ENCODE measurements around the gene HOXC6.

The HOXC6 gene

DNA sequence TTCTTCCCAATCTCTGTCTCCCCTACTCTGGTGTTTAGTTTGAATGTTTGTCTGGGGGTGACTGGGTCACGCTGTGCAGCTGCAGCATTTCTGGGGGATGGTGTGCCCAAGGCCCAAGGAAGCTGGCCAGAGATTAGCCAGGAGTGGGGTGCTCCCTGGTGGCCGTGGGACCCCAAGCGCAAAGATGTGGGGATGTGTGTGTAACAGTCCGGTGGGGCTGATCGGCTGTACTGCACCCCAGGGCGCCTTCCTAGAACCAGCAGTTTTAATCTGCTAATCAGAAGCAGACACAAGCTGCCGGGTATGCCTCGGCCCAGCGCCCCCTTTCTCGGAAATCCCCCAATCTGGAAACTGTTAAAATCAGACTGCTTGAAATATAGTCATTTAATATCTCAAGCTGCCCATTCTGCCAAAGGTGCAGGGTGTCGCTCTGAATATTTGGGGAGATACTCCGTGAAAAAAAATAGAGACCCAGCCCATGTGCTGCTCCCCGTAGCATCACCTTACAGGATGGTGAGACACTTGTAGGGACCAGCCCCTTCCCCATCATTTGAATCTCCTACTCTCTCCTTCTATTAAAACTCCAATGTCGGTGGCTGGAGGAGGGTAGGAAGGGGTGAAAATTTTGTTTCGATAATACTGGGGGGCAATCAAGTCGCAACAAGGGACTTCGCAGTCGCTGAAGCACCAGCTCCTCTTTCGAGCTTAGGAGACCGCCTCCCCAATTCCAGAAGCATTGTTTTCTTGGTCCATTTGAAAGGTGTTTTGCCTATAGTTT lies 24.0 kb upstream of the HOXC6 start:
- H3K4me1 ChIP-seq (ENCODE audit: control insufficient read depth, insufficient read depth, low read length): peaks cover 32% of the 10 kb centered on the region
- no peak overlapping the region for H3K27ac ChIP-seq (ENCODE audit: extremely low read depth, low read depth, low read length)
- H3K9me3 ChIP-seq (ENCODE audit: control insufficient read depth, insufficient read depth, low read depth, low read length): no peaks in the 10 kb centered on the region
- TF ChIP-seq ZBTB10 (tag by site-specific recombination; IDR thresholded peaks at IDR 0.05) (0 out of 2 replicates have a peak, but pooled peaks have one; percentile 24), ZNF366 (tag by site-specific recombination; conservative IDR thresholded peaks at IDR 0.05) (peak; percentile 39; the same call in 1 of the 2 replicates), ZNF549 (tag by site-specific recombination; IDR thresholded peaks at IDR 0.05) (no peak), ZNF548 (tag by site-specific recombination; IDR thresholded peaks at IDR 0.05) (no peak), ZNF639 (tag by site-specific recombination; IDR thresholded peaks at IDR 0.05) (no peak)
- TF ChIP-seq, protein P1, sequence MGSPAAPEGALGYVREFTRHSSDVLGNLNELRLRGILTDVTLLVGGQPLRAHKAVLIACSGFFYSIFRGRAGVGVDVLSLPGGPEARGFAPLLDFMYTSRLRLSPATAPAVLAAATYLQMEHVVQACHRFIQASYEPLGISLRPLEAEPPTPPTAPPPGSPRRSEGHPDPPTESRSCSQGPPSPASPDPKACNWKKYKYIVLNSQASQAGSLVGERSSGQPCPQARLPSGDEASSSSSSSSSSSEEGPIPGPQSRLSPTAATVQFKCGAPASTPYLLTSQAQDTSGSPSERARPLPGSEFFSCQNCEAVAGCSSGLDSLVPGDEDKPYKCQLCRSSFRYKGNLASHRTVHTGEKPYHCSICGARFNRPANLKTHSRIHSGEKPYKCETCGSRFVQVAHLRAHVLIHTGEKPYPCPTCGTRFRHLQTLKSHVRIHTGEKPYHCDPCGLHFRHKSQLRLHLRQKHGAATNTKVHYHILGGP (tag by site-specific recombination; IDR thresholded peaks at IDR 0.05): no peak
- TF ChIP-seq, protein P2, sequence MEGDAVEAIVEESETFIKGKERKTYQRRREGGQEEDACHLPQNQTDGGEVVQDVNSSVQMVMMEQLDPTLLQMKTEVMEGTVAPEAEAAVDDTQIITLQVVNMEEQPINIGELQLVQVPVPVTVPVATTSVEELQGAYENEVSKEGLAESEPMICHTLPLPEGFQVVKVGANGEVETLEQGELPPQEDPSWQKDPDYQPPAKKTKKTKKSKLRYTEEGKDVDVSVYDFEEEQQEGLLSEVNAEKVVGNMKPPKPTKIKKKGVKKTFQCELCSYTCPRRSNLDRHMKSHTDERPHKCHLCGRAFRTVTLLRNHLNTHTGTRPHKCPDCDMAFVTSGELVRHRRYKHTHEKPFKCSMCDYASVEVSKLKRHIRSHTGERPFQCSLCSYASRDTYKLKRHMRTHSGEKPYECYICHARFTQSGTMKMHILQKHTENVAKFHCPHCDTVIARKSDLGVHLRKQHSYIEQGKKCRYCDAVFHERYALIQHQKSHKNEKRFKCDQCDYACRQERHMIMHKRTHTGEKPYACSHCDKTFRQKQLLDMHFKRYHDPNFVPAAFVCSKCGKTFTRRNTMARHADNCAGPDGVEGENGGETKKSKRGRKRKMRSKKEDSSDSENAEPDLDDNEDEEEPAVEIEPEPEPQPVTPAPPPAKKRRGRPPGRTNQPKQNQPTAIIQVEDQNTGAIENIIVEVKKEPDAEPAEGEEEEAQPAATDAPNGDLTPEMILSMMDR (tag by site-specific recombination; IDR thresholded peaks at IDR 0.05): peak; percentile 65; the same call in 1 of the 2 replicates
- peaks cover 8 to 15% of the 10 kb centered on the region in 2 experiments; a peak in 2 of 3 replicates for H3K36me3 ChIP-seq (ENCODE audit: control insufficient read depth in 2 of 2, insufficient read depth in 1 of 2, low read length in 2 of 2)
- CTCF ChIA-PET: interaction anchor here (0.6 to 7.9 kb wide), 13 partner anchors 13 to 409 kb away, joined by 3 to 111 read pairs (median 6); partner anchors contain the start of genes HOXC10 and SMUG1
- H3K4me3 ChIP-seq (ENCODE audit: low read depth, low read length): no peak overlapping the region
- POLR2A ChIA-PET: no interaction called here

DNA sequence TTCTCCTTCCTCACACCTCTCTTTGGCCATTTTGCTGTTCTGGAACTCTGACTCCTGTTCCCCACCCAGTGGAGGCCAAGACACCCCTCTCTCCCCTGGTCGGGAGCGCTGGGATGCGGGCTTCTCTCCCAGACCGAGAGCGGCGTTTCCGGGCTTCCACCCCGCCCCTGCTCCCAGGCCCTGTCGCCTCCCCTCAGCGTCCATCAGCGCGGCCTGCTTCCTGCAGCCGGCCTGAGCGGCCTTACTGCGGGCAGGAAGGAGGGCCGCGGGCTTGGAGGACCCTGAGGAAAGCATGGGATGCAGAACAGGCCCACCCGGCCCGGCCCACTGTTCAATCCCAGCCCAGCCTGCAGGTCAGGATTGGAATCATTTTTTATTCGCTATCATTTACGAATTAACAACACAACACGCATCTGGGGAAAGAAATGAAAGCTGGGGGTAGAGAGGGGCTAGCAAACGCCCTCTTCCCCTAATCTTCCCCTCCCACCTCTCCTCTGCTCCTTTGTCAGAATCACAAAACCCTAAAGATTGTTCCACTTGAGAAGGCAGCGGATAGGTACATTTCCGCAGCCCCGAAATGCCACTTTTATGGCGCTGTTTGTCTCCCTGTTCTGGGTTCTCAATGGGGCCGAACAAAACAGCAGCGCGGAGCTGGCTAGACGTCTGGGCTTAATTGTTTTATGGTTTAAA lies 23.3 kb upstream of the HOXC6 start:
- H3K4me3 ChIP-seq (ENCODE audit: low read depth, low read length): no peak overlapping the region
- H3K27ac ChIP-seq (ENCODE audit: extremely low read depth, low read depth, low read length): no peak overlapping the region
- peaks cover 8 to 15% of the 10 kb centered on the region in 2 experiments; a peak in 2 of 3 replicates for H3K36me3 ChIP-seq (ENCODE audit: control insufficient read depth in 2 of 2, insufficient read depth in 1 of 2, low read length in 2 of 2)
- H3K9me3 ChIP-seq (ENCODE audit: control insufficient read depth, insufficient read depth, low read depth, low read length): no peaks in the 10 kb centered on the region
- peaks cover 32% of the 10 kb centered on the region for H3K4me1 ChIP-seq (ENCODE audit: control insufficient read depth, insufficient read depth, low read length)
- POLR2A ChIA-PET: no interaction called here
- CTCF ChIA-PET: interaction anchor here (0.7 to 7.9 kb wide), 16 partner anchors 12 to 409 kb away, joined by 3 to 111 read pairs (median 6); partner anchors contain the start of genes HOXC10 and SMUG1
- TF ChIP-seq ZBTB26 (tag by site-specific recombination; optimal IDR thresholded peaks at IDR 0.05) (no peak), ZNF324 (tag by site-specific recombination; IDR thresholded peaks at IDR 0.05) (no peak), ZNF37A (tag by site-specific recombination; IDR thresholded peaks at IDR 0.05) (no peak), ZBTB21 (tag by site-specific recombination; IDR thresholded peaks at IDR 0.05) (no peak), SP7 (tag by site-specific recombination; IDR thresholded peaks at IDR 0.05) (no peak), ZNF776 (tag by site-specific recombination; IDR thresholded peaks at IDR 0.05; ENCODE audit: borderline replicate concordance) (no peak), ZNF670 (tag by site-specific recombination; IDR thresholded peaks at IDR 0.05; ENCODE audit: low read depth) (no peak), ZNF549 (tag by site-specific recombination; IDR thresholded peaks at IDR 0.05) (no peak), WT1 (tag by site-specific recombination; IDR thresholded peaks at IDR 0.05) (no peak), FEZF1 (tag by site-specific recombination; IDR thresholded peaks at IDR 0.05) (no peak), ZNF426 (tag by site-specific recombination; IDR thresholded peaks at IDR 0.05) (no peak), ZNF280C (tag by site-specific recombination; IDR thresholded peaks at IDR 0.05) (no peak), ZNF629 (tag by site-specific recombination; IDR thresholded peaks at IDR 0.05) (no peak), ZNF341 (tag by site-specific recombination; IDR thresholded peaks at IDR 0.05; ENCODE audit: low read depth) (no peak), KLF7 (tag by site-specific recombination; IDR thresholded peaks at IDR 0.05; ENCODE audit: borderline replicate concordance) (no peak)
